ENCODE data around the gene C9orf85. TPM values are rescaled to one million over a fixed set of nuclear protein-coding genes. Genes with fewer than 3 reads are reported as not detected.

The C9orf85 gene
- total RNA-seq, 1 experiment from 2014 or later, result 14.4 TPM

- H4K8ac ChIP-seq (replicated peaks; ENCODE audit: insufficient read length, low read depth, low read length), result no peak overlapping the region
- no peak overlapping the region for H2AFZ ChIP-seq (ENCODE audit: low read length)
- no peak overlapping the region for H2BK15ac ChIP-seq (ENCODE audit: low read depth, low read length)
- no peak overlapping the region for H3K23ac ChIP-seq (ENCODE audit: insufficient read length, low read depth, low read length)
- peak overlapping the region; percentile 54 to 96 (median 87) for H3K27ac Mint-ChIP-seq
- no CpG with 5 or more reads among the region's 5 CpGs for WGBS (ENCODE audit: extremely low coverage, insufficient read length, low lambda C conversion rate)
- no peaks in the 10 kb centered on the region; the same call in 1 of the 2 replicates for H3K4me1 ChIP-seq (ENCODE audit: insufficient read depth, low read length)
- DNase-seq, result peak; percentile 45
- H3K9ac ChIP-seq (ENCODE audit: extremely low read depth, insufficient read length, low read length), result no peak overlapping the region
- no peak overlapping the region for H2BK5ac ChIP-seq (ENCODE audit: insufficient read length, low read length)
- H3K27me3 Mint-ChIP-seq (ENCODE audit: low read depth), result no peaks in the 10 kb centered on the region; the same call in 1 of the 2 replicates
- peaks cover 5% of the 10 kb centered on the region for H3K9me3 ChIP-seq (ENCODE audit: control insufficient read depth, low read depth, low read length)
- H3K9me3 Mint-ChIP-seq, result peaks cover 21 to 28% of the 10 kb centered on the region in 2 experiments
- H3T11ph ChIP-seq (ENCODE audit: low read length), result no peak overlapping the region
- H3K14ac ChIP-seq (ENCODE audit: insufficient read depth, low read length), result no peak overlapping the region
- no peaks in the 10 kb centered on the region for H3K79me2 ChIP-seq (ENCODE audit: insufficient read depth, low read length)
- TF ChIP-seq, protein P1, sequence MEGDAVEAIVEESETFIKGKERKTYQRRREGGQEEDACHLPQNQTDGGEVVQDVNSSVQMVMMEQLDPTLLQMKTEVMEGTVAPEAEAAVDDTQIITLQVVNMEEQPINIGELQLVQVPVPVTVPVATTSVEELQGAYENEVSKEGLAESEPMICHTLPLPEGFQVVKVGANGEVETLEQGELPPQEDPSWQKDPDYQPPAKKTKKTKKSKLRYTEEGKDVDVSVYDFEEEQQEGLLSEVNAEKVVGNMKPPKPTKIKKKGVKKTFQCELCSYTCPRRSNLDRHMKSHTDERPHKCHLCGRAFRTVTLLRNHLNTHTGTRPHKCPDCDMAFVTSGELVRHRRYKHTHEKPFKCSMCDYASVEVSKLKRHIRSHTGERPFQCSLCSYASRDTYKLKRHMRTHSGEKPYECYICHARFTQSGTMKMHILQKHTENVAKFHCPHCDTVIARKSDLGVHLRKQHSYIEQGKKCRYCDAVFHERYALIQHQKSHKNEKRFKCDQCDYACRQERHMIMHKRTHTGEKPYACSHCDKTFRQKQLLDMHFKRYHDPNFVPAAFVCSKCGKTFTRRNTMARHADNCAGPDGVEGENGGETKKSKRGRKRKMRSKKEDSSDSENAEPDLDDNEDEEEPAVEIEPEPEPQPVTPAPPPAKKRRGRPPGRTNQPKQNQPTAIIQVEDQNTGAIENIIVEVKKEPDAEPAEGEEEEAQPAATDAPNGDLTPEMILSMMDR (conservative IDR thresholded peaks at IDR 0.05), result no peak
- H3K27me3 ChIP-seq (ENCODE audit: insufficient read depth, low read length), result no peaks in the 10 kb centered on the region
- H3K79me1 ChIP-seq (ENCODE audit: insufficient read depth, low read depth, low read length, poor library complexity, severe bottlenecking), result no peaks in the 10 kb centered on the region
- H2AK5ac ChIP-seq (ENCODE audit: insufficient read length, low read length), result no peak overlapping the region
- H3K18ac ChIP-seq (ENCODE audit: insufficient read length, low read depth, low read length), result no peak overlapping the region
- H3K36me3 Mint-ChIP-seq (ENCODE audit: insufficient read depth in 1 of 3, low read depth in 3 of 3), result peaks cover 40 to 52% (median 46%) of the 10 kb centered on the region in 3 experiments
- no peaks in the 10 kb centered on the region for H4K20me1 ChIP-seq (ENCODE audit: control insufficient read depth, insufficient read depth, insufficient read length)
- peak overlapping the region; percentile 31 to 32 for H3K4me3 Mint-ChIP-seq
- H3K56ac ChIP-seq (ENCODE audit: insufficient read length, low read depth, low read length), result no peak overlapping the region
- no peak overlapping the region for H4K5ac ChIP-seq (ENCODE audit: insufficient read length, low read depth, low read length)
- H3K23me2 ChIP-seq (ENCODE audit: insufficient read length, low read depth, low read length, poor library complexity, severe bottlenecking), result no peaks in the 10 kb centered on the region
- H3K4me2 ChIP-seq (ENCODE audit: insufficient read depth, insufficient read length, low read length), result peak overlapping the region; percentile 20
- no peak overlapping the region for H2BK12ac ChIP-seq (ENCODE audit: insufficient read length, low read depth, low read length)
- H3K4me1 Mint-ChIP-seq, result peaks cover 43 to 46% of the 10 kb centered on the region in 2 experiments
- no peak overlapping the region for H4K91ac ChIP-seq (ENCODE audit: insufficient read length, low read depth, low read length)
- H3K4ac ChIP-seq (ENCODE audit: low read depth, low read length), result no peak overlapping the region
- H3K27ac ChIP-seq (ENCODE audit: insufficient read length, low read depth, low read length), result no peak overlapping the region
- H2BK20ac ChIP-seq (ENCODE audit: low read depth, low read length, poor library complexity, severe bottlenecking), result no peak overlapping the region
- no peak overlapping the region for H2BK120ac ChIP-seq (ENCODE audit: low read depth, low read length, poor library complexity, severe bottlenecking)
These were observed 55.2 kb downstream of the C9orf85 start for GRCh38 chr9:71966601-71967000.

All from H9 (cell line).